PC-9 (cell line): ENCODE data around the gene PHLDA1.

Experiments
- CTCF ChIP-seq: fragments of 200-600 bp; sonication (generic); conservative IDR thresholded peaks from 2 replicates; pipeline ENCODE4 v1.6.1; 2017; ENCODE audit warnings: mixed run types, antibody characterized with exemption, mild to moderate bottlenecking, moderate library complexity
- EZH2 ChIP-seq: fragments of 200-600 bp; sonication (generic); IDR thresholded peaks from 2 replicates; pipeline ENCODE4 v1.8.0; 2017; ENCODE audit warnings: antibody characterized with exemption, low read depth

GRCh38 chr12:76035045-76035444 lies 3.5 kb upstream of the PHLDA1 start:
- no peak for TF ChIP-seq CTCF
- no peak for TF ChIP-seq EZH2
